ENCODE data around the gene TFEB.
A peak's percentile ranks its signal among the peaks of the same experiment; 100 is the strongest.

Gene TFEB

GRCh38 chr6:41735427-41736185, at the start of gene TFEB:
Gene TFEB (minus strand): TSS chr6:41735608. CDS start chr6:41691213, 44,395 bp downstream.
- DNase-seq (ENCODE audit: extremely low spot score): peak; percentile 96

GRCh38 chr6:41784581-41785171, 49.3 kb upstream of the TFEB start:
- TF ChIP-seq CTCF (IDR thresholded peaks at IDR 0.05; ENCODE audit: control extremely low read depth, extremely low read depth, low read depth, missing control alignments): no peak
- ChIA-PET POLR2A (no interaction called here), CTCF (interaction anchor here (1.3 to 11.1 kb wide), 12 partner anchors 9 to 416 kb away, joined by 4 to 253 read pairs (median 20); partner anchors contain the start of genes BYSL, MED20 and TAF8)
- no peak for DNase-seq (ENCODE audit: extremely low spot score)

More at GRCh38 chr6:41735427-41736185, at the start of gene TFEB:
- CTCF ChIA-PET: interaction anchor here (0.6 to 18.9 kb wide), 15 partner anchors 10 to 52 kb away, joined by 3 to 264 read pairs (median 4); no protein-coding TSS in a partner anchor
- POLR2A ChIA-PET: interaction anchor here (3.8 to 3.9 kb wide), 2 partner anchors 14 to 29 kb away, joined by 39 read pairs; no protein-coding TSS in a partner anchor
- TF ChIP-seq CTCF (IDR thresholded peaks at IDR 0.05; ENCODE audit: control extremely low read depth, extremely low read depth, low read depth, missing control alignments): peak; percentile 97

GRCh38 chr6:41783106-41783780, 47.8 kb upstream of the TFEB start:
- no peak for TF ChIP-seq CTCF (IDR thresholded peaks at IDR 0.05; ENCODE audit: control extremely low read depth, extremely low read depth, low read depth, missing control alignments)
- CTCF ChIA-PET: interaction anchor here (0.7 to 11.1 kb wide), 6 partner anchors 7 to 415 kb away, joined by 3 to 253 read pairs (median 12); partner anchors contain the start of genes BYSL, MED20 and TAF8

GRCh38 chr6:41781366-41781730, 45.9 kb upstream of the TFEB start:
- no peak for TF ChIP-seq CTCF (IDR thresholded peaks at IDR 0.05; ENCODE audit: control extremely low read depth, extremely low read depth, low read depth, missing control alignments)
- no peak for DNase-seq (ENCODE audit: extremely low spot score)
- ChIA-PET CTCF (interaction anchor here (0.7 to 11.1 kb wide), 5 partner anchors 23 to 264 kb away, joined by 3 to 253 read pairs (median 3); partner anchors contain the start of genes BYSL, MED20 and TAF8), POLR2A (no interaction called here)

More at GRCh38 chr6:41783106-41783780, 47.8 kb upstream of the TFEB start:
- DNase-seq (ENCODE audit: extremely low spot score): no peak
- POLR2A ChIA-PET: no interaction called here

GRCh38 chr6:41780551-41781365, 45.4 kb upstream of the TFEB start, which contains the start of gene PRICKLE4:
Gene PRICKLE4 (plus strand): TSS chr6:41780782. CDS start chr6:41783474, 2,692 bp downstream.
- ChIA-PET CTCF (interaction anchor here (1.2 to 11.1 kb wide), 4 partner anchors 23 to 265 kb away, joined by 3 to 253 read pairs (median 8); partner anchors contain the start of gene TAF8), POLR2A (no interaction called here)
- DNase-seq (ENCODE audit: extremely low spot score): no peak
- TF ChIP-seq CTCF (IDR thresholded peaks at IDR 0.05; ENCODE audit: control extremely low read depth, extremely low read depth, low read depth, missing control alignments): no peak
